GM18909 (cell line): Measurements from ENCODE around the gene TUT1.
"Not testable (repeated sequence)": the region's sequence is repeated elsewhere in the genome, so short reads cannot be mapped to it uniquely, and the experiment has no call there.

ENCODE experiments used
- ATAC-seq: cut with Tn5 transposase; IDR thresholded peaks from one replicate; pipeline ENCODE4 v1.9.1; 2021; ENCODE audit warnings: mild to moderate bottlenecking; ENCODE audit not compliant: unreplicated experiment, poor library complexity

TUT1 gene, protein sequence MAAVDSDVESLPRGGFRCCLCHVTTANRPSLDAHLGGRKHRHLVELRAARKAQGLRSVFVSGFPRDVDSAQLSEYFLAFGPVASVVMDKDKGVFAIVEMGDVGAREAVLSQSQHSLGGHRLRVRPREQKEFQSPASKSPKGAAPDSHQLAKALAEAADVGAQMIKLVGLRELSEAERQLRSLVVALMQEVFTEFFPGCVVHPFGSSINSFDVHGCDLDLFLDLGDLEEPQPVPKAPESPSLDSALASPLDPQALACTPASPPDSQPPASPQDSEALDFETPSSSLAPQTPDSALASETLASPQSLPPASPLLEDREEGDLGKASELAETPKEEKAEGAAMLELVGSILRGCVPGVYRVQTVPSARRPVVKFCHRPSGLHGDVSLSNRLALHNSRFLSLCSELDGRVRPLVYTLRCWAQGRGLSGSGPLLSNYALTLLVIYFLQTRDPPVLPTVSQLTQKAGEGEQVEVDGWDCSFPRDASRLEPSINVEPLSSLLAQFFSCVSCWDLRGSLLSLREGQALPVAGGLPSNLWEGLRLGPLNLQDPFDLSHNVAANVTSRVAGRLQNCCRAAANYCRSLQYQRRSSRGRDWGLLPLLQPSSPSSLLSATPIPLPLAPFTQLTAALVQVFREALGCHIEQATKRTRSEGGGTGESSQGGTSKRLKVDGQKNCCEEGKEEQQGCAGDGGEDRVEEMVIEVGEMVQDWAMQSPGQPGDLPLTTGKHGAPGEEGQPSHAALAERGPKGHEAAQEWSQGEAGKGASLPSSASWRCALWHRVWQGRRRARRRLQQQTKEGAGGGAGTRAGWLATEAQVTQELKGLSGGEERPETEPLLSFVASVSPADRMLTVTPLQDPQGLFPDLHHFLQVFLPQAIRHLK

GRCh38 chr11:62591448-62592145 is at the start of gene TUT1:
TUT1 (minus strand) TSS chr11:62591523; CDS start chr11:62591485, 38 bp downstream.
- ATAC-seq = peak; percentile 89

DNA sequence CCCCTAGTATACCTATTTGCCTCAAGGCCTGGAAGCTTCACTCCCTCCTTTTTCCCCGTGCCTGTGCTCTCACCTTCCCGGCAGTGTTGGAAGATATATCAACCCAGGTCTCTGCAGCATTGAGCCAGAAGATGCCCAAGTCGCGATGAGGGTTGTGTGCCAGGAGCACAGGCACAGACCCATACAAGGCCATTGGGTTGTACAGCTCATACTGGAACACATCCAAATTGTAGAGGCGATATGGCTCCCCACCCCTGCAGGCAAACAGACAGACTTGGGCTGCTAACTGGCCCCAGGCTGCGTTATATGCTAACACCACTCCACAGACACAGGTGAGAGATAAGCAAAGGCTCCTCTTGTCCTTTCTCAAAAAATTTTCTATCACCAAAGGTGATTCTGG is 41.2 kb upstream of the TUT1 start:
- no peak for ATAC-seq

- ATAC-seq = no peak
Measured at GRCh38 chr11:62627713-62628112, 36.4 kb upstream of the TUT1 start.

- ATAC-seq = no peak
Measured at GRCh38 chr11:62622476-62623089, 31.3 kb upstream of the TUT1 start.

- ATAC-seq = peak; percentile 92
Measured at GRCh38 chr11:62621567-62622470, 30.5 kb upstream of the TUT1 start, which contains the start of gene B3GAT3. B3GAT3 (minus strand) TSS chr11:62621986; CDS start chr11:62621947, 39 bp downstream.

- no peak for ATAC-seq
Measured at GRCh38 chr11:62621027-62621566, 29.8 kb upstream of the TUT1 start.

GRCh38 chr11:62616957-62617356 is 25.6 kb upstream of the TUT1 start:
- not testable (repeated sequence) for ATAC-seq

- no peak for ATAC-seq
Measured at GRCh38 chr11:62615521-62615920, 24.2 kb upstream of the TUT1 start.

GRCh38 chr11:62614275-62614674 is 23.0 kb upstream of the TUT1 start:
- no peak for ATAC-seq

DNA sequence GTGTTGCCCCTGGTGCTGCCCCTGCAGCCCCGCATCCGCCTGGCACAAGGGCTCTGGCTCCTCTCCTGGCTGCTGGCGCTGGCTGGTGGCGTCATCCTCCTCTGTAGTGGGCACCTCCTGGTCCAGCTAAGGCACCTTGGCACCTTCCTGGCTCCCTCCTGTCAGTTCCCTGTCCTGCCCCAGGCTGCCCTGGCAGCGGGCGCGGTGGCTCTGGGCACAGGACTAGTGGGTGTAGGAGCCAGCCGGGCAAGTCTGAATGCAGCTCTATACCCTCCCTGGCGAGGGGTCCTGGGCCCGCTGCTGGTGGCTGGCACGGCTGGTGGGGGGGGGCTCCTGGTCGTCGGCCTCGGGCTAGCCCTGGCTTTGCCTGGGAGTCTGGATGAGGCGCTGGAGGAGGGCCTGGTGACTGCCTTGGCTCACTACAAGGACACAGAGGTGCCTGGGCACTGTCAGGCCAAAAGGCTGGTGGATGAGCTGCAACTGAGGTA is 22.0 kb upstream of the TUT1 start:
- ATAC-seq = no peak

GRCh38 chr11:62612366-62613290 is 21.3 kb upstream of the TUT1 start, which contains the start of the genes EML3 and ROM1:
EML3 (minus strand) TSS chr11:62612775; CDS start chr11:62612457, 318 bp downstream.
ROM1 (plus strand) TSS chr11:62613257; CDS start chr11:62613282, 25 bp downstream.
- ATAC-seq = peak; percentile 66

DNA sequence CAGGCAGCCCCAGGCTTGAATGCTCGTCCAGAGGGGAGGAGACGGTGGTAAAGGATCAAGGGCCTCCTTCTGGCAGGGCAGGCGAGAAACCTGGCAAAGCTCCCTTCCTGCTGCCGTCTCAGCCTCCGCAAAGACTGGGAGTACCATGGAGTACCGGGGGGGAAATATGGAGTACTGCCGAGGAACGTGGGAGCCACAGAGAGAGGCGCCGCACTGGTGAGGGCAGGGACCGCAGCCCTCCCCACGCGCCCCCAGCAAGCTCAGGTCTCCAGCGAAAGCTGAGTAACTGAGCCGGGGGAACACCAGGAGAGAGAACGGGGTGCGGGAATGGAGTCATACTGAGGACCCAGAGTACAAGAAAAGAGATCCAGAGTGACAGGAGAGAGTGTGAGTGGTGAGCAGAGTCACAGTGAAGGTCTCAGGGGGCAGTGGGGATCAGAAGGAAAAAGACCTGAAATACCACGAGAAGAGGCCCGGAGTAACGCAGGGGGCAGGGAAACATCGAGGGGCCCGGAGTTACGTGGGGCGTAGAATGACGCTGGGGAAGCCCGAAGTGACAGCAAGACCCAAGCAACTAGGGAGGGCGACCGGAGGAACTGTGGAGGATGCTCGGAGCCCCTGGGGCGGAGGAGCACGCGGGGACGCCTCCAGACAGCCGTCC is 20.5 kb upstream of the TUT1 start:
- peak; percentile 2 for ATAC-seq

GRCh38 chr11:62610814-62611704 is 19.7 kb upstream of the TUT1 start:
- no peak for ATAC-seq

DNA sequence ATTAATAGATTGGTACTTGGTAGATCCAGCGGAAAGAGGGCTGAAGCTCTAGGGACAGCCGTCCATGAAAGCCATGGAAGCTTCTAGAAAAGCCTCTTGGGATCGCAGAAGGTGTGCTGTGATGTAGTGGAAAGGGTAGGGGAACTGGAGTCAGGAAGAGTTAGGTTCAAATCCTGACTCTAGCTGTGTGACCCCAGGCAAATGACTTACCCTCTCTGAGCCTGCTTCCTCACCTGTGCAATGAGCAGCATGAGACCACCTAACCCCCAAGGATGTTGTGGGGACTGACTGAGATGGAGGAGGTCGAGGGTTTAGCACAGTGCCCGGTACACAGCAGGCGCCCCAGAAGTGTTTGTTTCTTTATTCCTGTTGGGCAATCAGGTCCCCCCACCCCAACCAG is 19.1 kb upstream of the TUT1 start:
- ATAC-seq = no peak

- ATAC-seq = no peak
Measured at GRCh38 chr11:62608776-62609175, 17.5 kb upstream of the TUT1 start.

GRCh38 chr11:62607714-62608113 is 16.4 kb upstream of the TUT1 start:
- no peak for ATAC-seq
